ENCODE measurements around the gene ZNF655. TPM values are rescaled to one million over a fixed set of nuclear protein-coding genes. Genes with fewer than 3 reads are reported as not detected.
"Not testable (repeated sequence)": the region's sequence is repeated elsewhere in the genome, so short reads cannot be mapped to it uniquely, and the experiment has no call there.

Gene ZNF655
- total and polyA plus RNA-seq, 2 donors from 2014 or later: 30.4 to 66.8 TPM

DNA sequence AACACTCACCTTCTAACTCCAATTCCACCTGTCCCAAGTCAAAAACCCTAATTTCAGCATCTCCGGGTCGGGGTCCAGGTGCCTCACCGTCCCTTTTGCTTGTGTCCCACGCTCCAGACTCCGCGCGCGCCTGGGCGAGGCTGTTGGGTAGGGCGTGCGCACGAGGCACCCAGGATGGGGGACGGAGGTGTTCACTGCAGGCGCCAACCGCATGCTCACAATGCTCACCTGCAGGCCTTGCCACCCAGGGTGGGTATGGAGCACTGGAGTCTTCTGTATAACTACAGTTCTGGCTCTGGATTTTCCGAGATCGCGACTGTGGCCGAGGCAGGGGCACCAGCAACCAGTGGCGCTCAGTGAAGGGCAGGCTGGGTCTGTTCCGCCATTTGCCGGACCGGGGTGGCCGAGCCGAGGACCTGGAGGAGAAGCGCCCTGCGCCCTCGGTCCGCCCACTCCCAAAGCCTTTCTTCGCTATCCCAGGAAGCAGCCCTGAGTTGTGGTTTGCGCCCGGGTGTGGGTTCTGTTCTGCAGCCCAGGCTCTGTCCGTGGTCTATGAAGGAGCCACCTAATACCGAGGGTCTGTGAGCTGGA is 15.3 kb upstream of the ZNF655 start:
- peaks cover 2 to 24% (median 5%) of the 10 kb centered on the region in 3 donors for H3K9me3 ChIP-seq (ENCODE audit: control insufficient read depth in 2 of 3, insufficient read depth in 1 of 3, low read length in 3 of 3)
- FAIRE-seq: no peak
- TF ChIP-seq, protein P1, sequence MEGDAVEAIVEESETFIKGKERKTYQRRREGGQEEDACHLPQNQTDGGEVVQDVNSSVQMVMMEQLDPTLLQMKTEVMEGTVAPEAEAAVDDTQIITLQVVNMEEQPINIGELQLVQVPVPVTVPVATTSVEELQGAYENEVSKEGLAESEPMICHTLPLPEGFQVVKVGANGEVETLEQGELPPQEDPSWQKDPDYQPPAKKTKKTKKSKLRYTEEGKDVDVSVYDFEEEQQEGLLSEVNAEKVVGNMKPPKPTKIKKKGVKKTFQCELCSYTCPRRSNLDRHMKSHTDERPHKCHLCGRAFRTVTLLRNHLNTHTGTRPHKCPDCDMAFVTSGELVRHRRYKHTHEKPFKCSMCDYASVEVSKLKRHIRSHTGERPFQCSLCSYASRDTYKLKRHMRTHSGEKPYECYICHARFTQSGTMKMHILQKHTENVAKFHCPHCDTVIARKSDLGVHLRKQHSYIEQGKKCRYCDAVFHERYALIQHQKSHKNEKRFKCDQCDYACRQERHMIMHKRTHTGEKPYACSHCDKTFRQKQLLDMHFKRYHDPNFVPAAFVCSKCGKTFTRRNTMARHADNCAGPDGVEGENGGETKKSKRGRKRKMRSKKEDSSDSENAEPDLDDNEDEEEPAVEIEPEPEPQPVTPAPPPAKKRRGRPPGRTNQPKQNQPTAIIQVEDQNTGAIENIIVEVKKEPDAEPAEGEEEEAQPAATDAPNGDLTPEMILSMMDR (IDR thresholded peaks at IDR 0.05; ENCODE audit: borderline replicate concordance, extremely low read depth, insufficient read depth): no peak

GRCh38 chr7:99543916-99544315 is 14.5 kb upstream of the ZNF655 start:
- Histone ChIP-seq H3K4me1 (ENCODE audit: control insufficient read depth in 2 of 3, insufficient read depth in 2 of 3, low read depth in 1 of 3, low read length in 3 of 3) (no peaks in the 10 kb centered on the region), H3K27ac (ENCODE audit: low read depth in 2 of 2, low read length in 2 of 2) (no peak overlapping the region), H3K4me3 (ENCODE audit: low read length in 3 of 3) (no peak overlapping the region), H3K9me3 (ENCODE audit: control insufficient read depth in 2 of 3, insufficient read depth in 1 of 3, low read length in 3 of 3) (peaks cover 2 to 24% (median 5%) of the 10 kb centered on the region in 3 donors), H3K27me3 (ENCODE audit: control insufficient read depth, insufficient read depth, low read length) (no peaks in the 10 kb centered on the region), H3K36me3 (ENCODE audit: control insufficient read depth in 2 of 3, insufficient read depth in 3 of 3, low read length in 3 of 3) (peaks cover 6 to 12% (median 7%) of the 10 kb centered on the region in 3 donors), H3K9ac (ENCODE audit: low read length in 3 of 3) (no peak overlapping the region)
- FAIRE-seq (no peak), DNase-seq (peak in 1 of 5 donors; percentile 0)
- intact Hi-C loops (cut with DNase I): no loop called here
- TF ChIP-seq, protein P1 (IDR thresholded peaks at IDR 0.05; ENCODE audit: borderline replicate concordance, extremely low read depth, insufficient read depth): no peak

More for the DNA sequence above, 15.3 kb upstream of the ZNF655 start:
- Histone ChIP-seq H3K27ac (ENCODE audit: low read depth in 2 of 2, low read length in 2 of 2) (no peak overlapping the region), H3K4me3 (ENCODE audit: low read length in 3 of 3) (no peak overlapping the region), H3K9ac (ENCODE audit: low read length in 3 of 3) (no peak overlapping the region), H3K27me3 (ENCODE audit: control insufficient read depth, insufficient read depth, low read length) (no peaks in the 10 kb centered on the region), H3K36me3 (ENCODE audit: control insufficient read depth in 2 of 3, insufficient read depth in 3 of 3, low read length in 3 of 3) (peaks cover 5 to 9% (median 6%) of the 10 kb centered on the region in 3 donors), H3K4me1 (ENCODE audit: control insufficient read depth in 2 of 3, insufficient read depth in 2 of 3, low read depth in 1 of 3, low read length in 3 of 3) (no peaks in the 10 kb centered on the region)
- intact Hi-C loops (cut with DNase I): no loop called here
- DNase-seq: peak in 1 of 5 donors; percentile 52

- H3K9me3 ChIP-seq (ENCODE audit: control insufficient read depth in 2 of 3, insufficient read depth in 1 of 3, low read length in 3 of 3): peaks cover 3 to 17% (median 5%) of the 10 kb centered on the region in 3 donors
- H3K27ac ChIP-seq (ENCODE audit: low read depth in 2 of 2, low read length in 2 of 2); H3K27me3 ChIP-seq (ENCODE audit: control insufficient read depth, insufficient read depth, low read length); DNase-seq; H3K4me1 ChIP-seq (ENCODE audit: control insufficient read depth in 2 of 3, insufficient read depth in 2 of 3, low read depth in 1 of 3, low read length in 3 of 3); FAIRE-seq; intact Hi-C loops (cut with DNase I); H3K4me3 ChIP-seq (ENCODE audit: low read length in 3 of 3); H3K9ac ChIP-seq (ENCODE audit: low read length in 3 of 3): not testable (repeated sequence)
- peaks cover 6 to 12% (median 7%) of the 10 kb centered on the region in 3 donors for H3K36me3 ChIP-seq (ENCODE audit: control insufficient read depth in 2 of 3, insufficient read depth in 3 of 3, low read length in 3 of 3)
Observed at GRCh38 chr7:99545308-99545707, 13.1 kb upstream of the ZNF655 start.

GRCh38 chr7:99549545-99549944 is 8.9 kb upstream of the ZNF655 start:
- FAIRE-seq; H3K27me3 ChIP-seq (ENCODE audit: control insufficient read depth, insufficient read depth, low read length); H3K9me3 ChIP-seq (ENCODE audit: control insufficient read depth in 2 of 3, insufficient read depth in 1 of 3, low read length in 3 of 3); H3K27ac ChIP-seq (ENCODE audit: low read depth in 2 of 2, low read length in 2 of 2); intact Hi-C loops (cut with DNase I); H3K4me1 ChIP-seq (ENCODE audit: control insufficient read depth in 2 of 3, insufficient read depth in 2 of 3, low read depth in 1 of 3, low read length in 3 of 3); DNase-seq; H3K4me3 ChIP-seq (ENCODE audit: low read length in 3 of 3); H3K9ac ChIP-seq (ENCODE audit: low read length in 3 of 3): not testable (repeated sequence)
- H3K36me3 ChIP-seq (ENCODE audit: control insufficient read depth in 2 of 3, insufficient read depth in 3 of 3, low read length in 3 of 3): peaks cover 6 to 12% (median 7%) of the 10 kb centered on the region in 3 donors

Data from kidney (tissue), 14 donors.